ENCODE measurements around the gene NDRG4.

- peak; percentile 28 to 38 for TF ChIP-seq CTCF (conservative IDR thresholded peaks at IDR 0.05; ENCODE audit: low read depth in 2 of 2)
- TF ChIP-seq CREB1 (CRISPR knock-in tag; IDR thresholded peaks at IDR 0.05; ENCODE audit: low read depth): no peak
- TF ChIP-seq EZH2 (IDR thresholded peaks at IDR 0.05; ENCODE audit: low read depth, unreplicated experiment): no peak
- TF ChIP-seq POLR2AphosphoS5 (IDR thresholded peaks at IDR 0.05; ENCODE audit: low read depth): no peak
These were observed 7.4 kb downstream of the NDRG4 start for GRCh38 chr16:58507195-58507962.
